Osteoblast (primary cell): ENCODE results near the gene CFAP92. TPM values are rescaled to one million over a fixed set of nuclear protein-coding genes. Genes with fewer than 3 reads are reported as not detected.
"Not testable (repeated sequence)": the region's sequence is repeated elsewhere in the genome, so short reads cannot be mapped to it uniquely, and the experiment has no call there.

Source experiments
- DNase-seq: peaks from one replicate; pipeline ENCODE4 v3.0.0; 2011; ENCODE audit warnings: low spot score, mixed read lengths; ENCODE audit not compliant: insufficient read length; ENCODE audit errors: missing footprints
- H2AFZ ChIP-seq: 2 replicates; pipeline ENCODE4 v1.6.0; 2011; ENCODE audit warnings: mild to moderate bottlenecking, low read length
- H3K27ac ChIP-seq: 2 replicates; pipeline ENCODE4 v1.5.1; 2011; ENCODE audit warnings: mild to moderate bottlenecking, low read depth, low read length, moderate library complexity
- H3K27me3 ChIP-seq: 2 replicates; pipeline ENCODE4 v1.6.0; 2012; ENCODE audit warnings: mild to moderate bottlenecking, control low read depth, inconsistent platforms, low read length, moderate library complexity; ENCODE audit not compliant: insufficient read depth
- H3K36me3 ChIP-seq: 2 replicates; pipeline ENCODE4 v1.5.1; 2011; ENCODE audit warnings: mild to moderate bottlenecking, low read length, control low read depth, moderate library complexity; ENCODE audit not compliant: insufficient read depth
- H3K4me1 ChIP-seq: 2 replicates; pipeline ENCODE4 v1.5.1; 2011; ENCODE audit warnings: mild to moderate bottlenecking, low read length, control low read depth, moderate library complexity; ENCODE audit not compliant: insufficient read depth
- H3K4me2 ChIP-seq: 2 replicates; pipeline ENCODE4 v1.6.0; 2011; ENCODE audit warnings: mild to moderate bottlenecking, low read length; ENCODE audit not compliant: insufficient read depth
- H3K4me3 ChIP-seq: fragments of 200-600 bp; sonication (generic); 3 replicates; pipeline ENCODE4 v1.5.1; 2012; ENCODE audit warnings: mild to moderate bottlenecking, low read length, inconsistent platforms; ENCODE audit not compliant: insufficient read depth
- H3K79me2 ChIP-seq: 2 replicates; pipeline ENCODE4 v1.6.0; 2012; ENCODE audit warnings: mild to moderate bottlenecking, low read length, control low read depth, inconsistent platforms; ENCODE audit not compliant: insufficient read depth
- H3K9me3 ChIP-seq: 2 replicates; pipeline ENCODE4 v1.5.1; 2011; ENCODE audit warnings: low read depth, low read length, control low read depth
- H4K20me1 ChIP-seq: 2 replicates; pipeline ENCODE4 v1.6.0; 2012; ENCODE audit warnings: mild to moderate bottlenecking, low read length, control low read depth; ENCODE audit not compliant: insufficient read depth
- total RNA-seq: library from RNA; depleted of rRNA; stranded (reverse); fragments of >200 nt; gene quantifications from 2 replicates; pipeline ENCODE4 v1.2.3, GENCODE V29; 2012
- TF ChIP-seq, protein P1 (sequence below): IDR thresholded peaks from 2 replicates; pipeline ENCODE4 v1.5.1; 2011; ENCODE audit warnings: mild to moderate bottlenecking, low read depth, low read length, moderate library complexity; ENCODE audit errors: extremely low read depth

Gene CFAP92
- total RNA-seq, 1 donor: not detected

DNA sequence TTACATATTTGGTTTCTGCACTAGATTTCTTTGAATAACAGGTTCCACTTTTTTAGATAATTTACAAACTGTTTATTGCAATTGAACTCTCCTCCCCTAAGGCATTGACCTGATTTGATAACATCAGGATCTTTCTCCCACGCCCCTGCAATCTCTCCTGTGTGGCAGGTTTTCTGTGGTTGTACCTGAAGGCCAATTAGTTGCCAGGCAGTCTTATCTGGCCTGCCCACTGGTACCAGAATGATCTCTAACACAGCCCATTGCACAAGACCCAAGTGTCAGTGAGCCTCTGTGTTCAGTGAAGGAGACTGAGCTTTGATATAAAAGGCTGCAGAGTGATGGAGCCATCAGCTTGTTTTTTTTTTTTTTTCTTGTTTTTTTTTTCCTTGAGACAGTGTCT lies 111.2 kb downstream of the CFAP92 start:
- TF ChIP-seq, protein P1, sequence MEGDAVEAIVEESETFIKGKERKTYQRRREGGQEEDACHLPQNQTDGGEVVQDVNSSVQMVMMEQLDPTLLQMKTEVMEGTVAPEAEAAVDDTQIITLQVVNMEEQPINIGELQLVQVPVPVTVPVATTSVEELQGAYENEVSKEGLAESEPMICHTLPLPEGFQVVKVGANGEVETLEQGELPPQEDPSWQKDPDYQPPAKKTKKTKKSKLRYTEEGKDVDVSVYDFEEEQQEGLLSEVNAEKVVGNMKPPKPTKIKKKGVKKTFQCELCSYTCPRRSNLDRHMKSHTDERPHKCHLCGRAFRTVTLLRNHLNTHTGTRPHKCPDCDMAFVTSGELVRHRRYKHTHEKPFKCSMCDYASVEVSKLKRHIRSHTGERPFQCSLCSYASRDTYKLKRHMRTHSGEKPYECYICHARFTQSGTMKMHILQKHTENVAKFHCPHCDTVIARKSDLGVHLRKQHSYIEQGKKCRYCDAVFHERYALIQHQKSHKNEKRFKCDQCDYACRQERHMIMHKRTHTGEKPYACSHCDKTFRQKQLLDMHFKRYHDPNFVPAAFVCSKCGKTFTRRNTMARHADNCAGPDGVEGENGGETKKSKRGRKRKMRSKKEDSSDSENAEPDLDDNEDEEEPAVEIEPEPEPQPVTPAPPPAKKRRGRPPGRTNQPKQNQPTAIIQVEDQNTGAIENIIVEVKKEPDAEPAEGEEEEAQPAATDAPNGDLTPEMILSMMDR: no peak
- no peak overlapping the region for H3K27ac ChIP-seq
- no peak overlapping the region for H2AFZ ChIP-seq
- no peak overlapping the region for H3K4me2 ChIP-seq
- H3K9me3 ChIP-seq: no peaks in the 10 kb centered on the region
- no peak for DNase-seq
- peaks cover 16% of the 10 kb centered on the region for H3K36me3 ChIP-seq
- peaks cover 69% of the 10 kb centered on the region for H3K79me2 ChIP-seq
- no peak overlapping the region for H3K4me3 ChIP-seq
- H3K4me1 ChIP-seq: peaks cover 26% of the 10 kb centered on the region
- H3K27me3 ChIP-seq: no peaks in the 10 kb centered on the region
- peaks cover 9% of the 10 kb centered on the region for H4K20me1 ChIP-seq

DNA sequence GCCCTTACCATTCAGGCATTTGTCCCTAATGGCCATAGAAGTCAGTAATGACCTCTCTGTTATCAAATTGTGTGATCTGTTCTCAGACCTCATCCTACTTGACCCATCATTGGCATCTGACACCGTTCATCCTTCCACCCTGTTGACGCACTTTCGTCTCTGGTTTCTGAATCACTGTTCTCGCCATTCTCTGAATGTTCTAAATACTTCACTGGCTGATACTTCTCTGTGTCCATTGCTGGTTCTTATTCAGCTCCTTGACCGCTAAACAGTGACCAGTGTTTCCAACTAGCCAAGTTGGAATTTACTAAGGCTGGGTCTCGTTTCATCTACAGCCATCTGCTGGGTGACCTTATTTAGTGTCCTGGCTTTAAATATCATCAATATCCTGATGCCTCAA lies 112.3 kb downstream of the CFAP92 start:
- Histone ChIP-seq H3K4me1 (peaks cover 26% of the 10 kb centered on the region), H3K4me2 (no peak overlapping the region), H3K9me3 (no peaks in the 10 kb centered on the region), H3K79me2 (peaks cover 64% of the 10 kb centered on the region), H3K36me3 (peaks cover 11% of the 10 kb centered on the region), H2AFZ (no peak overlapping the region), H3K4me3 (no peak overlapping the region), H3K27me3 (no peaks in the 10 kb centered on the region), H4K20me1 (peaks cover 9% of the 10 kb centered on the region), H3K27ac (no peak overlapping the region)
- TF ChIP-seq, protein P1: no peak
- no peak for DNase-seq

DNA sequence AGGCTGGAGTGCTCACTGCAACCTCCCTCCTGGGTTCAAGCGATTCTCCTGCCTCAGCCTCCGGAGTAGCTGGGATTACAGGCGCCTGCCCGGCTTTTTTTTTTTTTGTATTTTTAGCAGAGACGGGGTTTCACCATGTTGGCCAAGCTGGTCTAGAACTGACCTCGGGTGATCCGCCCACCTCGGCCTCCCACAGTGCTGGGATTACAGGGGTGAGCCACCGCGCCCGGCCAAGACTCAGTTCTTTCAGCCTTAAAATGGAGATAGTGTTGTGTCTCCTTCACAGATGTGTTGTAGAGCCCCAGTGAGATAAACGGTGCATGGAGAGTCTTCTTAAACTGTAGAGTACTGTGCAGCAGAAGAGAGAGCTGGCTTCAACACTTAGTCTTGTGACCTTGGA lies 113.4 kb downstream of the CFAP92 start:
- H3K4me2 ChIP-seq: peak overlapping the region; percentile 94
- peak overlapping the region; percentile 98 for H3K4me3 ChIP-seq
- peaks cover 64% of the 10 kb centered on the region for H3K79me2 ChIP-seq
- not testable (repeated sequence) for H4K20me1 ChIP-seq, DNase-seq, H3K9me3 ChIP-seq, H3K27me3 ChIP-seq
- peaks cover 11% of the 10 kb centered on the region for H3K36me3 ChIP-seq
- H3K4me1 ChIP-seq: peaks cover 26% of the 10 kb centered on the region
- peak overlapping the region; percentile 98 for H3K27ac ChIP-seq
- H2AFZ ChIP-seq: peak overlapping the region; percentile 94

DNA sequence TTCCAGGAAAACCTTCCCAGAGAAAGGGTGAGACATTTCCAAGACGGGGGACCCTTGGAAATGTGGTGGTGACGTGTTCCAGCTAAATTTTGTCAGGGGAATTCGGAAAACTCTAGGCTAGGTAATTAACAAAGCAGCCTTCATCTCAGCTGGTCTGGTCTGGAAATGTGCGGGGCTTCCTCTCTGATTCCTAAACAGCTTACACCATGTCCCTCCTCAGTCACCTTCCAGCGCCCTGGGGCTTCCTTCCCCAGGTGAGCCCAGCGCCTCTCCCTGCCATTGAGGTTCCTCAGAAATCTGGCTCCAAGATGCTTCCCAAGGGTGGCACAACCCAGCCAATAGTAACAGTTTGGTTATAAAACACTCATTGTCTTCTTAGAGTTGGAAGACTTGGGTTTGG lies 113.9 kb downstream of the CFAP92 start:
- peaks cover 62% of the 10 kb centered on the region for H3K79me2 ChIP-seq
- peak overlapping the region; percentile 94 for H2AFZ ChIP-seq
- peaks cover 26% of the 10 kb centered on the region for H3K4me1 ChIP-seq
- no peak for DNase-seq
- TF ChIP-seq, protein P1: no peak
- peaks cover 9% of the 10 kb centered on the region for H3K36me3 ChIP-seq
- peak overlapping the region; percentile 98 for H3K4me3 ChIP-seq
- peak overlapping the region; percentile 94 for H3K4me2 ChIP-seq
- H3K27me3 ChIP-seq: no peaks in the 10 kb centered on the region
- peak overlapping the region; percentile 98 for H3K27ac ChIP-seq
- no peaks in the 10 kb centered on the region for H3K9me3 ChIP-seq
- peaks cover 9% of the 10 kb centered on the region for H4K20me1 ChIP-seq
